BJ (cell line): Measurements from ENCODE around the gene CMTM8. TPM values are rescaled to one million over a fixed set of nuclear protein-coding genes. Genes with fewer than 3 reads are reported as not detected.

Experiments used
- CTCF ChIA-PET: fragments of 350-600 bp; formaldehyde crosslinking; extraction: SDS; loops from one replicate; lab custom pipeline; 2021; ENCODE audit warnings: antibody characterized with exemption, inconsistent platforms; lab: Yijun Ruan, JAX
- POLR2A ChIA-PET: fragments of 300-600 bp; sonication (Branson Sonifier 250); formaldehyde crosslinking; extraction: SDS; loops from one replicate; lab custom pipeline; 2021; ENCODE audit warnings: antibody characterized with exemption; lab: Charles Lee
- DNase-seq: peaks from one replicate; pipeline ENCODE4 v3.0.0-alpha.2; 2011; ENCODE audit warnings: low read depth
- H3K27me3 ChIP-seq: 2 replicates; pipeline ENCODE4 v1.6.0; 2011; ENCODE audit warnings: low read length; ENCODE audit not compliant: control insufficient read depth, insufficient read depth
- H3K36me3 ChIP-seq: 2 replicates; pipeline ENCODE4 v1.5.1; 2011; ENCODE audit warnings: low read length; ENCODE audit not compliant: control insufficient read depth, insufficient read depth
- H3K4me3 ChIP-seq: 2 replicates; pipeline ENCODE4 v1.5.1; 2011; ENCODE audit warnings: low read depth, mild to moderate bottlenecking, control low read depth, low read length
- CTCF ChIP-seq: IDR thresholded peaks from 2 replicates; pipeline ENCODE4 v1.5.1; 2011; ENCODE audit warnings: low read depth, mild to moderate bottlenecking, control low read depth, inconsistent platforms, low read length, moderate library complexity; ENCODE audit not compliant: insufficient read depth
- polyA plus RNA-seq: library from polyadenylated mRNA; depleted of rRNA; stranded (reverse); fragments of >200 nt; gene quantifications from 2 replicates; pipeline ENCODE4 v1.2.3, GENCODE V29; 2011

Gene CMTM8
- polyA plus RNA-seq, 1 experiment, result 0.39 TPM

DNA sequence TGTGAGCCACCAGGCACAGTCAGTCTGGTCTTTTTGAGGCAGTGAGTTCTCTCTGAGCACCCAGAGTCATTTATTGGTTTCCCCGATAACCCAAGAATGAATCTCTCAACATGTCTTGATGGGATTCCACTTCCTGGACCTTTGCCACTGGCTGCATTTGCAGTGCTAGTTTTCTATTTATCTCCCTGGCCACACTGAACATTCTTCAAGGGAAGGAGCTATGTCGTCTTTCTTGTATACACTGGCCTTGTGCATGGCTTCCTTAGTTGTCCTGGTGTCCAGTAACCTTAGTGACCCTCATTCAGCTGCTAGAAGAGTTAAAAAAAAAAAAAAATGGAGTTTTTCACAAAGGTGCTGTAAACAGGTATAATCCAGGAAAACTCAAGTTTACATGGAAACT lies 88.3 kb downstream of the CMTM8 start:
- peaks cover 3% of the 10 kb centered on the region; the same call in 1 of the 2 replicates for H3K27me3 ChIP-seq
- no peak for DNase-seq
- ChIA-PET CTCF (no interaction called here), POLR2A (no interaction called here)
- H3K4me3 ChIP-seq, result no peak overlapping the region
- no peak for TF ChIP-seq CTCF
- H3K36me3 ChIP-seq, result no peaks in the 10 kb centered on the region

DNA sequence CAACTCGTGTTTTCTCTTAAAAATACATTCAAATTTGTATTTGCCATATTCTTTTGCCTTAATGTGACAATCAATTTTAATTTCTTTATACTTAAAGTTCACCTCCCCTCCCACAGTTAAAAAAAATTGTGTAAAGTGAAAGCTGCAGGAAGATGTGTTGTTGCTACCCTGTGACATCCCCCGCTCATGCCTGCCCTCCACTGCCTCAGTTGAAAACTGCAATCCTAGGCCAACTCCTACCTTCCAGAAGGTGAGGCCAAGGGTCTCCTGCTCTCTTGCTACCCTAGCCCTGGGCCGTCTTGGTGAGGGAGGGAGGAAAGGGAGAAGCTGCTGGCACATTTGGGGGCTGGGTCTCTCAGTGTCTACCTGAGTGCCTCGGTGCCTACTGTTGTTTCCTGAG lies 96.2 kb downstream of the CMTM8 start:
- Histone ChIP-seq H3K36me3 (no peaks in the 10 kb centered on the region), H3K4me3 (no peak overlapping the region), H3K27me3 (peaks cover 3% of the 10 kb centered on the region; the same call in 1 of the 2 replicates)
- ChIA-PET POLR2A (no interaction called here), CTCF (interaction anchor here (0.6 to 0.8 kb wide), 2 partner anchors 139 to 316 kb away, joined by 3 to 4 read pairs; no protein-coding TSS in a partner anchor)
- no peak for TF ChIP-seq CTCF
- no peak for DNase-seq

DNA sequence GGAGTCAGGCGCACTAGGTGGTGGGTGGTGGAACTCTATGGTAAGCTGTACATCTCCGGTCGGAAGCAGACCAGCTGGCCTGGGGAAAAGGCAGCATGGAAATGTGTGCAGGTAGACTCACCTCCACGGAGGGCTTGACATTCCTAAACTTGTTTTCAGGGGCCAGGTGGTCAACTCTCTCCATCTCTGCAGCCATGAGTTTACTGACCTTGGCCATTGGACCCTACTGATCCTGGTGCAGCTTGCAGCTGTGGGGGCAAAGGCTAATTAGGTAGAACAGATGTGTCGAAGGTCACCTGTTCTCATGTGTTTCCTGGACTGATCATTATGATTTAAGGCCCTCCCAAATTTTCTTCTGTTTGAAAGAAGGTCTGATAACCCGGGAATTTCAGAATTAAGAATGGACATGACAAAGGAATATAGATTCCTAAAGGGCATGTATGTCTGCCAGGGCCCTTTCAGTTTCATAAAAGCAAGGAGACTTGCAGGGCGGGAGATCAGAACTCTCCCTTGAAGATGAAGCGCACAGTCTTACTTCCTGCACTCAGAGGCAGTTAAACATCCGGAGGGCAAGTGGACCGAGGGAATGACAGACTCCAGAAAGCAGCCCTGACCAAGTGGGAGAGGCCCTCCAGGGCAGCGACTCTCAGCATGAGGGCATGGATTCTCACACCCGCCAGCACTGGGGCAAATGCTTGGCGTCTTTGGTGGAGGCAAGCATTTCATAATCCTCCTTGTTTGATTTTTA lies 97.1 kb downstream of the CMTM8 start:
- CTCF ChIA-PET, result interaction anchor here (0.7 to 1.2 kb wide), 2 partner anchors 38 to 40 kb away, joined by 3 read pairs; no protein-coding TSS in a partner anchor
- Histone ChIP-seq H3K36me3 (no peaks in the 10 kb centered on the region), H3K4me3 (no peak overlapping the region), H3K27me3 (peaks cover 3% of the 10 kb centered on the region; the same call in 1 of the 2 replicates)
- POLR2A ChIA-PET, result no interaction called here
- TF ChIP-seq CTCF, result no peak
- no peak for DNase-seq

DNA sequence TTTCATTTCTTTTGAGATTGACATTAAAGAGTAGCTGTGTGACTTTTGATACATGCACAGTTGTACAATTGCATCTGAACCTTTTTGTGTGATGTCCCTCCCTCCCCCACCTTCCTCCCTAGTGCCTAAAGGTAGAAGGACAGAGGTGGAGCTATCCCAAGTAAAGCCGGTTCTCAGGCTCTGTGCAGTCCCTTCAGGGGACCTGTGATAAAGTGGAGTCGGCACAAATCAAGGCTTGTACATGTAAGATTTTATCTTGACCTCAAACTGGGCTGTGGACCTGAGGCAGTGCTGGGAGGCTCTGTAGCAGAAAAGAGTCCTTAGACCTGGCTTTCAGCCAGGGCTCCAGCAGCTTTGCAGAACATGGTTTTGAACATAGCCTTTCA lies 97.6 kb downstream of the CMTM8 start:
- Histone ChIP-seq H3K36me3 (no peaks in the 10 kb centered on the region), H3K4me3 (no peak overlapping the region), H3K27me3 (peaks cover 3% of the 10 kb centered on the region; the same call in 1 of the 2 replicates)
- no peak for TF ChIP-seq CTCF
- CTCF ChIA-PET, result interaction anchor here (1.2 kb wide), 1 partner anchor 39 kb away, joined by 3 read pairs; no protein-coding TSS in a partner anchor
- DNase-seq, result no peak
- POLR2A ChIA-PET, result no interaction called here

DNA sequence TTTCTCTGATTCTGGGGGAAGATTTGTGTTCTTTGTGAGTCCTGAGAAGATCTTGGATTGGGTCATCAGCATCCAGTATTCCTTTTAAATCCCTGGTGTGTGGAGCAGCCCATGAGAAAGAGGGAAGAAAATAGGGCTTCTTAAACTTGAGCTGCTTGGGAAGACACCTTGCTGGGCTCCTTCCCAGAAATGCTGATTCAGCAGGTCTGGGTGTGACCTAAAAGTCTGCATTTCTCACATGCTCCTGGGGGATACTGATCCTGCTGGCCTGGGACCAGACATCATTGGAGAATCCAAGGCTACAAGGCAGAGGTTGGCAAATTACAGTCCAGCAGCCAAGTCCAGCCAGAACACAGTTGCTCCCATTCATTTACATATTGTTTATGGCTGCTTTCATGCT lies 99.0 kb downstream of the CMTM8 start:
- ChIA-PET CTCF (no interaction called here), POLR2A (no interaction called here)
- peaks cover 3% of the 10 kb centered on the region; the same call in 1 of the 2 replicates for H3K27me3 ChIP-seq
- no peak overlapping the region for H3K4me3 ChIP-seq
- no peak for DNase-seq
- no peaks in the 10 kb centered on the region for H3K36me3 ChIP-seq
- TF ChIP-seq CTCF, result no peak
